Hematopoietic multipotent progenitor cell treated with erythropoietin and hydrocortisone succinate and interleukin-3 and kit ligand, for 6 days (in vitro differentiated cells): ENCODE data around the gene GNAL.
A peak's percentile ranks its signal among the peaks of the same experiment; 100 is the strongest.

Source experiments
- DNase-seq: peaks from one replicate; pipeline ENCODE4 v3.0.0-alpha.2; 2015

The GNAL gene

GRCh38 chr18:11817229-11817628 lies 128.2 kb downstream of the GNAL start:
- DNase-seq: no peak

- no peak for DNase-seq
These were observed 129.6 kb downstream of the GNAL start for GRCh38 chr18:11818486-11819203.

GRCh38 chr18:11819938-11820337 lies 130.9 kb downstream of the GNAL start:
- no peak for DNase-seq

GRCh38 chr18:11820697-11821096 lies 131.6 kb downstream of the GNAL start:
- DNase-seq: no peak

GRCh38 chr18:11821208-11821607 lies 132.1 kb downstream of the GNAL start:
- DNase-seq: no peak

- no peak for DNase-seq
These were observed 132.7 kb downstream of the GNAL start for GRCh38 chr18:11821643-11822237.

GRCh38 chr18:11823545-11823944 lies 134.5 kb downstream of the GNAL start:
- DNase-seq: no peak

- peak; percentile 13 for DNase-seq
These were observed 137.8 kb downstream of the GNAL start for GRCh38 chr18:11826836-11827235.

- DNase-seq: no peak
These were observed 139.8 kb downstream of the GNAL start for GRCh38 chr18:11828786-11829432.

- DNase-seq: no peak
These were observed 141.5 kb downstream of the GNAL start for GRCh38 chr18:11830585-11830984.

GRCh38 chr18:11831921-11832320 lies 142.9 kb downstream of the GNAL start:
- DNase-seq: no peak

- DNase-seq: no peak
These were observed 145.7 kb downstream of the GNAL start for GRCh38 chr18:11834772-11835171.

GRCh38 chr18:11839556-11839955 lies 150.5 kb downstream of the GNAL start:
- no peak for DNase-seq

- DNase-seq: no peak
These were observed 151.4 kb downstream of the GNAL start for GRCh38 chr18:11840493-11840892.

GRCh38 chr18:11842562-11842961 lies 153.5 kb downstream of the GNAL start:
- no peak for DNase-seq

GRCh38 chr18:11844436-11844835 lies 155.4 kb downstream of the GNAL start:
- no peak for DNase-seq

GRCh38 chr18:11845654-11846053 lies 156.6 kb downstream of the GNAL start:
- no peak for DNase-seq

GRCh38 chr18:11847811-11848210 lies 158.7 kb downstream of the GNAL start:
- no peak for DNase-seq

- DNase-seq: no peak
These were observed 160.2 kb downstream of the GNAL start for GRCh38 chr18:11849279-11849678.

GRCh38 chr18:11849841-11850634 lies 161.0 kb downstream of the GNAL start:
- DNase-seq: peak; percentile 71

GRCh38 chr18:11850821-11851145 lies 161.7 kb downstream of the GNAL start:
- peak; percentile 59 for DNase-seq

GRCh38 chr18:11851146-11851805 lies 162.2 kb downstream of the GNAL start, which contains the start of gene CHMP1B:
Gene CHMP1B, plus strand, starts transcription at chr18:11851413. Its CDS starts 99 bp downstream, at chr18:11851512.
- DNase-seq: peak; percentile 98

GRCh38 chr18:11851806-11852337 lies 162.8 kb downstream of the GNAL start:
- DNase-seq: peak; percentile 51
